HCT116 (cell line): Measurements from ENCODE around the gene DOLPP1. TPM values are rescaled to one million over a fixed set of nuclear protein-coding genes. Genes with fewer than 3 reads are reported as not detected.

ENCODE experiments used
- ATAC-seq: fragments of 200-7000 bp; cut with Tn5 transposase; 2 replicates; pipeline ENCODE4 v1.9.1; 2020; ENCODE audit warnings: mild to moderate bottlenecking, moderate library complexity
- BruUV-seq: library from RNA; stranded (reverse); fragments of 400-500 nt; replicated peaks from 2 replicates; lab custom pipeline; 2021; lab: Mats Ljungman, UMichigan
- CTCF ChIA-PET: fragments of 300-600 bp; sonication (Branson Sonifier 250); formaldehyde crosslinking; loops from one replicate; lab custom pipeline; 2021; ENCODE audit warnings: antibody characterized with exemption; lab: Charles Lee
- POLR2A ChIA-PET: fragments of 300-600, 350-600 bp; sonication (Branson Sonifier 250); formaldehyde crosslinking; loops from one replicate; lab custom pipeline; 2021; ENCODE audit warnings: antibody characterized with exemption; lab: Charles Lee
- RAD21 ChIA-PET, 2 experiments: fragments of 300-600 bp; sonication (Branson Sonifier 250); formaldehyde crosslinking; loops; one replicate each; lab custom pipeline; 2023; ENCODE audit warnings: low total read pairs in 2 of 2; ENCODE audit not compliant: uncharacterized antibody in 2 of 2, unreplicated experiment in 2 of 2, low non-redundant PET in 1 of 2; lab: Charles Lee
- DNase-seq: peaks from one replicate; pipeline ENCODE4 v3.0.0-alpha.2; 2010; ENCODE audit warnings: low read depth, low spot score
- H2AFZ ChIP-seq: fragments of 200-600 bp; shearing (Covaris generic), sonication (generic); 2 replicates; pipeline ENCODE4 v1.6.1; 2017; ENCODE audit warnings: low read depth, mixed run types, mixed read lengths, antibody characterized with exemption, low read length; ENCODE audit not compliant: poor library complexity, severe bottlenecking
- H3K27ac ChIP-seq: 2 replicates; pipeline ENCODE4 v1.5.1; 2012; ENCODE audit warnings: low read depth, low read length
- H3K27me3 ChIP-seq: fragments of 200-600 bp; sonication (generic); 2 replicates; pipeline ENCODE4 v1.6.1; 2016; ENCODE audit warnings: mixed run types, low read length, mixed read lengths; ENCODE audit not compliant: insufficient read depth
- H3K36me3 ChIP-seq, 2 experiments: fragments of 200-500 bp in 1 of 2; fragments of 200-600 bp in 1 of 2; sonication (Bioruptor generic) in 1 of 2; sonication (generic) in 1 of 2; 2 replicates each; pipeline versions ENCODE4 v1.5.1 to v1.6.1; 2014 to 2016; ENCODE audit warnings: low read length in 2 of 2, inconsistent platforms in 1 of 2, mixed read lengths in 1 of 2, mixed run types in 1 of 2; ENCODE audit not compliant: insufficient read depth in 2 of 2, control insufficient read depth in 1 of 2
- H3K4me1 ChIP-seq, 2 experiments: fragments of 200-600 bp in 1 of 2; sonication (generic) in 1 of 2; 2 replicates each; pipeline versions ENCODE4 v1.5.1 to v1.6.1; 2012 to 2017; ENCODE audit warnings: low read length in 2 of 2, inconsistent platforms in 1 of 2, mild to moderate bottlenecking in 1 of 2, mixed read lengths in 1 of 2, mixed run types in 1 of 2, moderate library complexity in 1 of 2; ENCODE audit not compliant: insufficient read depth in 2 of 2, control insufficient read depth in 1 of 2
- H3K4me2 ChIP-seq: fragments of 200-600 bp; sonication (generic); 2 replicates; pipeline ENCODE4 v1.6.1; 2017; ENCODE audit warnings: mixed run types, low read length, mixed read lengths
- H3K4me3 ChIP-seq, 2 experiments: fragments of 200-600 bp in 1 of 2; sonication (generic) in 1 of 2; replicated peaks in 1 of 2; 2 replicates each; pipeline ENCODE4 v1.5.1; 2011 to 2016; ENCODE audit warnings: low read length in 2 of 2, control low read depth in 1 of 2, low read depth in 1 of 2, mild to moderate bottlenecking in 1 of 2, mixed read lengths in 1 of 2, mixed run types in 1 of 2
- H3K79me2 ChIP-seq: fragments of 200-600 bp; sonication (generic); 2 replicates; pipeline ENCODE4 v1.6.1; 2017; ENCODE audit warnings: mild to moderate bottlenecking, mixed run types, low read length, moderate library complexity, mixed read lengths; ENCODE audit not compliant: insufficient read depth
- H3K9ac ChIP-seq: fragments of 200-600 bp; sonication (generic); 2 replicates; pipeline ENCODE4 v1.6.1; 2016; ENCODE audit warnings: low read length, mixed read lengths
- H3K9me2 ChIP-seq: fragments of 200-600 bp; sonication (generic), shearing (Covaris generic); 2 replicates; pipeline ENCODE4 v1.6.1; 2017; ENCODE audit warnings: mixed run types, mild to moderate bottlenecking, moderate library complexity; ENCODE audit not compliant: insufficient read depth
- H3K9me3 ChIP-seq, 2 experiments: fragments of 200-500 bp in 1 of 2; fragments of 200-600 bp in 1 of 2; sonication (Bioruptor generic) in 1 of 2; sonication (generic) in 1 of 2; 2 replicates each; pipeline ENCODE4 v1.6.1; 2014 to 2017; ENCODE audit warnings: low read length in 2 of 2, mixed read lengths in 2 of 2, inconsistent platforms in 1 of 2, low read depth in 1 of 2, mild to moderate bottlenecking in 1 of 2, mixed run types in 1 of 2, moderate library complexity in 1 of 2; ENCODE audit not compliant: control insufficient read depth in 1 of 2, insufficient read depth in 1 of 2
- H4K20me1 ChIP-seq: fragments of 200-600 bp; sonication (generic), shearing (Covaris generic); 2 replicates; pipeline ENCODE4 v1.6.1; 2017; ENCODE audit warnings: mixed run types, mild to moderate bottlenecking, moderate library complexity; ENCODE audit not compliant: insufficient read depth
- CBX3 ChIP-seq: IDR thresholded peaks from 2 replicates; pipeline ENCODE4 v1.6.1; 2012; ENCODE audit warnings: low read depth
- CTCF ChIP-seq, 3 experiments: fragments of 200-600 bp in 1 of 3; sonication (generic) in 1 of 3; IDR thresholded peaks in 2 of 3; conservative IDR thresholded peaks in 1 of 3; 2 replicates each; pipeline ENCODE4 v1.5.1; 2012 to 2017; ENCODE audit warnings: low read depth in 2 of 3, low read length in 2 of 3, antibody characterized with exemption in 1 of 3, borderline replicate concordance in 1 of 3, control low read depth in 1 of 3, mild to moderate bottlenecking in 1 of 3, mixed read lengths in 1 of 3, mixed run types in 1 of 3, moderate library complexity in 1 of 3; ENCODE audit not compliant: insufficient read depth in 1 of 3
- EZH2 ChIP-seq: fragments of 200-600 bp; sonication (generic); IDR thresholded peaks from 2 replicates; pipeline ENCODE4 v1.6.1; 2017; ENCODE audit warnings: antibody characterized with exemption, mixed run types
- SRF ChIP-seq: IDR thresholded peaks from 2 replicates; pipeline ENCODE4 v1.6.1; 2012; ENCODE audit warnings: low read depth
- TCF7L2 ChIP-seq: IDR thresholded peaks from 2 replicates; pipeline ENCODE4 v1.7.0; 2011; ENCODE audit warnings: borderline replicate concordance, inconsistent platforms; ENCODE audit not compliant: insufficient read depth, insufficient read length; ENCODE audit errors: extremely low read depth
- YY1 ChIP-seq: IDR thresholded peaks from 2 replicates; pipeline ENCODE4 v1.6.1; 2011; ENCODE audit warnings: low read length, low read depth, moderate library complexity, mild to moderate bottlenecking; ENCODE audit not compliant: insufficient replicate concordance; ENCODE audit errors: extremely low read depth
- intact Hi-C: fragments of 100-400 bp; cut with micrococcal nuclease; formaldehyde crosslinking; loops from 2 replicates; pipeline ENCODE4 v1.10.0; 2022
- total RNA-seq: library from RNA; stranded (reverse); gene quantifications from one replicate; pipeline ENCODE4 v1.2.1, GENCODE V29; 2021; ENCODE audit not compliant: unreplicated experiment

DOLPP1 gene
- total RNA-seq, 1 experiment from 2014 or later, result 17.4 TPM

- TF ChIP-seq EZH2 (no peak), CBX3 (no peak)
Measured at GRCh38 chr9:129136446-129137035, 55.6 kb downstream of the DOLPP1 start (continued).

GRCh38 chr9:129137292-129138143 is 56.6 kb downstream of the DOLPP1 start:
- CTCF ChIA-PET, result interaction anchor here (1.0 to 6.0 kb wide), 9 partner anchors 37 to 653 kb away, joined by 3 to 77 read pairs (median 6); partner anchors contain the start of gene NTMT1
- DNase-seq, result no peak

More at GRCh38 chr9:129137292-129138143, 56.6 kb downstream of the DOLPP1 start:
- H3K4me3 ChIP-seq, result no peak overlapping the region
- no peak overlapping the region for H2AFZ ChIP-seq
- RAD21 ChIA-PET, result interaction anchor here in 1 of 2 experiments (0.9 kb wide), 1 partner anchor 352 kb away, joined by 3 read pairs; no protein-coding TSS in a partner anchor
- no peaks in the 10 kb centered on the region for H3K9me3 ChIP-seq
- no peaks in the 10 kb centered on the region for H3K27me3 ChIP-seq
- peaks cover 20% of the 10 kb centered on the region for H3K79me2 ChIP-seq
- no peak for ATAC-seq
- no TSS peak for BruUV-seq
- H3K36me3 ChIP-seq, result peaks cover 4 to 13% of the 10 kb centered on the region in 2 experiments; a peak in 2 of 4 replicates
- H4K20me1 ChIP-seq, result no peaks in the 10 kb centered on the region
- POLR2A ChIA-PET, result interaction anchor here (1.6 kb wide), 1 partner anchor 471 kb away, joined by 4 read pairs; no protein-coding TSS in a partner anchor
- H3K4me2 ChIP-seq, result no peak overlapping the region
- TF ChIP-seq TCF7L2 (no peak), CTCF (IDR thresholded peaks at IDR 0.05 in 2 of 3, conservative IDR thresholded peaks at IDR 0.05 in 1 of 3; ENCODE audit: borderline replicate concordance in 1 of 3, insufficient read depth in 1 of 3, low read depth in 2 of 3, low read length in 2 of 3) (0 out of 6 replicates have a peak, but pooled peaks of 2 of the 3 experiments have one; percentile 7 to 11), YY1 (no peak), SRF (no peak)
- no peaks in the 10 kb centered on the region for H3K9me2 ChIP-seq
- peaks cover 32 to 60% of the 10 kb centered on the region in 2 experiments for H3K4me1 ChIP-seq
- intact Hi-C loops, result loop anchor here (2.0 to 5.0 kb wide), 3 partner anchors 351 to 653 kb away; no protein-coding TSS in a partner anchor
- no peak overlapping the region for H3K9ac ChIP-seq
- peak overlapping the region; percentile 99; the same call in 1 of the 2 replicates for H3K27ac ChIP-seq
